ENCODE measurements around the gene PSME3IP1. TPM values are rescaled to one million over a fixed set of nuclear protein-coding genes. Genes with fewer than 3 reads are reported as not detected.

Gene PSME3IP1
- polyA plus RNA-seq, 1 experiment: 68.9 TPM

DNA sequence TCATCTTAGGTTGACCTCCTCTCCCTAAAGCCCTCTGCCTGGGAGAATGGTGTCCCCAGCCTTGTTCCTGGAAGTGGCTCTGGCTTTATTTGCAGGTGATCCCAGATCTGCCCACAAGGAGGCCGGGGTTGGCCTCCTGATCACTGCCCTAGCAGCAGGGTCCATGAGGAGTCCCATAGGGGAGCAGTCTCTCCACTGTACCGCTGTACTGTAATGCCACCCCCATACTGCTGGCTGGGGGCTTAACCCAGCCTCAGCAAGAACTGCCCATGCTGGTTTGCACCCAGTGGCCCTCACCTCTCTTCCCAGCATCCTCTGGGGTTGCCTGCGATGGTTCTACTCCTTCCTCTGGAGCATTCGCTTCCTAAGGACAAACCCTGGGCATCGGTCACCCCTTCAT, 39.1 kb downstream of the PSME3IP1 start:
- Histone ChIP-seq H3K4me3 (ENCODE audit: low read depth, low read length) (no peak overlapping the region), H3K27me3 (ENCODE audit: control insufficient read depth, insufficient read depth, low read length) (no peaks in the 10 kb centered on the region), H3K9me3 (ENCODE audit: control insufficient read depth, insufficient read depth, low read length) (no peaks in the 10 kb centered on the region), H3K27ac (ENCODE audit: low read depth, low read length) (no peak overlapping the region)
- TF ChIP-seq, protein P1, sequence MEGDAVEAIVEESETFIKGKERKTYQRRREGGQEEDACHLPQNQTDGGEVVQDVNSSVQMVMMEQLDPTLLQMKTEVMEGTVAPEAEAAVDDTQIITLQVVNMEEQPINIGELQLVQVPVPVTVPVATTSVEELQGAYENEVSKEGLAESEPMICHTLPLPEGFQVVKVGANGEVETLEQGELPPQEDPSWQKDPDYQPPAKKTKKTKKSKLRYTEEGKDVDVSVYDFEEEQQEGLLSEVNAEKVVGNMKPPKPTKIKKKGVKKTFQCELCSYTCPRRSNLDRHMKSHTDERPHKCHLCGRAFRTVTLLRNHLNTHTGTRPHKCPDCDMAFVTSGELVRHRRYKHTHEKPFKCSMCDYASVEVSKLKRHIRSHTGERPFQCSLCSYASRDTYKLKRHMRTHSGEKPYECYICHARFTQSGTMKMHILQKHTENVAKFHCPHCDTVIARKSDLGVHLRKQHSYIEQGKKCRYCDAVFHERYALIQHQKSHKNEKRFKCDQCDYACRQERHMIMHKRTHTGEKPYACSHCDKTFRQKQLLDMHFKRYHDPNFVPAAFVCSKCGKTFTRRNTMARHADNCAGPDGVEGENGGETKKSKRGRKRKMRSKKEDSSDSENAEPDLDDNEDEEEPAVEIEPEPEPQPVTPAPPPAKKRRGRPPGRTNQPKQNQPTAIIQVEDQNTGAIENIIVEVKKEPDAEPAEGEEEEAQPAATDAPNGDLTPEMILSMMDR (IDR thresholded peaks at IDR 0.05; ENCODE audit: low read depth, low read length): peak; percentile 15; the same call in 1 of the 2 replicates
- DNase-seq (ENCODE audit: low read depth, low spot score): no peak
- ChIA-PET POLR2A (no interaction called here), CTCF (no interaction called here)

DNA sequence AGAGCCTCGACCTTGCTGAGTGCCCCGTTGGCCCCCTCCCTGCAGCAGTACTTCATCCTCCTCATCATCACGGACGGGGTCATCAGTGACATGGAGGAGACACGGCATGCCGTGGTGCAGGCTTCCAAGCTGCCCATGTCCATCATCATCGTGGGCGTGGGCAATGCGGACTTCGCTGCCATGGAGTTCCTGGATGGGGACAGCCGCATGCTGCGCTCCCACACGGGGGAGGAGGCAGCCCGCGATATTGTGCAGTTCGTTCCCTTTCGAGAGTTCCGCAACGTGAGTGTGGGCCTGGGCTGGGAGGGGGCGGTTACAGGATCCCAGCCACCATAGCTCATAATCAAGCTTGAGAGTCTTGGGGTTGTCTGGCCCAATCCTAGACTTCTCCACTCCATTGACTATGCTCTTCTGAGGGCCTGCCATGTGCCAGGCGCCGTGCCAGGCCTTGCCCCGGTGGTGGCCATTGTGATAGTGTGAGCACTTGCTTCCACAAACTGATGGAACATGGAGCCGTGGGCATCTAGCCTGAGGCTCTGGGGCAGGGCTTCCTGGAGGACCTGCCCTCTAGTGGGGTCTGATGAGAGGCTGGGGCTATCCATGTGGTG, 39.7 kb downstream of the PSME3IP1 start:
- DNase-seq (ENCODE audit: low read depth, low spot score): no peak
- POLR2A ChIA-PET: no interaction called here
- Histone ChIP-seq H3K4me3 (ENCODE audit: low read depth, low read length) (no peak overlapping the region), H3K27ac (ENCODE audit: low read depth, low read length) (no peak overlapping the region), H3K9me3 (ENCODE audit: control insufficient read depth, insufficient read depth, low read length) (no peaks in the 10 kb centered on the region; the same call in 1 of the 2 replicates), H3K27me3 (ENCODE audit: control insufficient read depth, insufficient read depth, low read length) (no peaks in the 10 kb centered on the region)
- CTCF ChIA-PET: no interaction called here
- TF ChIP-seq, protein P1 (IDR thresholded peaks at IDR 0.05; ENCODE audit: low read depth, low read length): no peak

DNA sequence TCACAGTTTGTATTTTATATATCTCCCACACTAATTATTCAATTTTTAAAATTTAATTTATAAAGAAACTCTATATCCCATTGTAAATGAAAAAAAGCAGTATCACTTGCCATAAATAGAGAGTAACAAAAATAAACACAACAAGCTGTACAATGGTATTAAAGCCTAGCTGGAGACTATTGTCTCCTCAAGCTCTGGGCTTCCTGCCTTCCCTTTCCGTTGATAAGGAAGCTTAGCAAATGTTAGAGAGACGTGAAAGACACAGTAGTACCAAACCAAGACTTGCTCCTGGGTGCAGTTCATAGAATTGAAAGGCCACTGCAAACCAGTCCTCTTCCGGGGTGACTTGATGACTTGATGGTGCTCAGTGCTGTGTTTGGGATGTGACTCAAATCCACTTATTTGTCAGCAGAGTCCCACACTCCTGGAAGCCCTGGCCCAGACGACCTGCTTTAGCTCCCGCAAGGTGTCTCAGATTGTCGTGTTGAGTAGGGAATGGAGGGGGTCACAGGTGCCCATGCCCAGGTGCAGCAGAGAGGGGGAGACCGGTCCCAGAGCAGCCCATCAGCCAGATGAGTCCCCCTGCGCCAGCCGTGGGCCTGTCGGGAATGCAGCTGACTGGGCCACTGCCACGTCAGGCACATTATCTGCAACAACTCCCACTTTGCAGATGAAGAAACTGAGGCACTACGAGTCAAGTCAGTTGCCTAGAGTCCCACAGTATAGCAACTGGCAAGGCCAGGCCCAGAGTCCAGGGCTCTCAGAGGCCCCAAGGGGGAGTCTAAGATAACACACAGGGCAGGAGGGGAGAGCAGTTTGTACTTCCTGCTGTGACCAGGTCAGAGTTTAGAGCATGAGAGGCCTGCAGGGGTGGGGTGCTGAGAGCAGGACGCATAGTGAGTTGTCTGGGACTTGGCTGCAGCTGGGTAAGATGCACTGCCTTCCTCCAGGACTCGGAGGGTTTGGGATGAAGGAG, 40.5 kb downstream of the PSME3IP1 start:
- TF ChIP-seq, protein P1 (IDR thresholded peaks at IDR 0.05; ENCODE audit: low read depth, low read length): no peak
- DNase-seq (ENCODE audit: low read depth, low spot score): no peak
- POLR2A ChIA-PET: no interaction called here
- CTCF ChIA-PET: interaction anchor here (1.2 to 1.5 kb wide), 2 partner anchors 52 to 61 kb away, joined by 6 to 10 read pairs; partner anchors contain the start of gene CPNE2
- Histone ChIP-seq H3K27me3 (ENCODE audit: control insufficient read depth, insufficient read depth, low read length) (no peaks in the 10 kb centered on the region), H3K9me3 (ENCODE audit: control insufficient read depth, insufficient read depth, low read length) (no peaks in the 10 kb centered on the region; the same call in 1 of the 2 replicates), H3K4me3 (ENCODE audit: low read depth, low read length) (no peak overlapping the region), H3K27ac (ENCODE audit: low read depth, low read length) (no peak overlapping the region)

DNA sequence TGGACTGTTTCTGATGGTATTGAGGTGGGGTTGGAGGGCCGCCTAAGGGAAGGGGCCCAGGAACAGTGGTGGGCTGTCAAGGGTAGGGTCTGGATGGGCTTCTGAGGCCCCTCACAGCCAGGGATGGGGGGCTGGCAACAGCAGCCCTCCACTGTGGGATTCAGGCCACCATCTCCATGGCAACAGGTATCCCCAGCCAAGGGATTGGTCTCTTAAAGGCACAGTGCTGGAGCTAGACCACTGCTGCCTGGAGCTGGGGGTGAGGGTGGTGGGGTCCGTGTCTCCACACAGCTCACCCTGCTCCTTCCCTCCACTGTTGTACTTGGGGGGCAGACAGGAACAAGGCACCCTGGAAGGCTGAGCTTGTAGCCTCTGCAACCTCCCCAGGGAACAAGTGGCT, 41.8 kb downstream of the PSME3IP1 start:
- TF ChIP-seq, protein P1 (IDR thresholded peaks at IDR 0.05; ENCODE audit: low read depth, low read length): no peak
- Histone ChIP-seq H3K27me3 (ENCODE audit: control insufficient read depth, insufficient read depth, low read length) (no peaks in the 10 kb centered on the region), H3K27ac (ENCODE audit: low read depth, low read length) (no peak overlapping the region), H3K4me3 (ENCODE audit: low read depth, low read length) (no peak overlapping the region), H3K9me3 (ENCODE audit: control insufficient read depth, insufficient read depth, low read length) (no peaks in the 10 kb centered on the region; the same call in 1 of the 2 replicates)
- ChIA-PET POLR2A (interaction anchor here (0.5 kb wide), 1 partner anchor 113 kb away, joined by 8 read pairs; no protein-coding TSS in a partner anchor), CTCF (interaction anchor here (1.2 to 1.5 kb wide), 3 partner anchors 51 to 60 kb away, joined by 5 to 10 read pairs (median 6); partner anchors contain the start of gene CPNE2)
- no peak for DNase-seq (ENCODE audit: low read depth, low spot score)
